ENCODE data around the gene NUP153. TPM values are rescaled to one million over a fixed set of nuclear protein-coding genes. Genes with fewer than 3 reads are reported as not detected.
"Not testable (repeated sequence)": the region's sequence is repeated elsewhere in the genome, so short reads cannot be mapped to it uniquely, and the experiment has no call there.

Gene NUP153
- total RNA-seq, 2 donors from 2014 or later: 59.0 to 61.4 TPM

- not testable (repeated sequence) for ATAC-seq (replicated peaks in 1 of 2); H3K9me3 Mint-ChIP-seq; H3K4me1 Mint-ChIP-seq (ENCODE audit: low read depth); DNase-seq; H3K27ac Mint-ChIP-seq; H3K27me3 Mint-ChIP-seq (ENCODE audit: low read depth)
- Mint-ChIP-seq H3K4me3 (peak overlapping the region; percentile 31 to 84), H3K36me3 (ENCODE audit: insufficient read depth in 2 of 2) (peaks cover 7 to 10% of the 10 kb centered on the region in 2 donors)
These were observed 125.4 kb downstream of the NUP153 start for GRCh38 chr6:17581282-17581681.

GRCh38 chr6:17580518-17581048 lies 126.1 kb downstream of the NUP153 start:
- Mint-ChIP-seq H3K27ac (no peak overlapping the region), H3K36me3 (ENCODE audit: insufficient read depth in 2 of 2) (peaks cover 7 to 10% of the 10 kb centered on the region in 2 donors), H3K27me3 (ENCODE audit: low read depth) (peaks cover 6% of the 10 kb centered on the region), H3K9me3 (peaks cover 9 to 10% of the 10 kb centered on the region in 2 donors), H3K4me1 (ENCODE audit: low read depth) (peaks cover 6% of the 10 kb centered on the region), H3K4me3 (peak overlapping the region; percentile 69 to 84)
- DNase-seq (peak in 1 of 2 donors; percentile 26), ATAC-seq (replicated peaks in 1 of 2) (peak; percentile 72 to 79)

- Mint-ChIP-seq H3K27me3 (ENCODE audit: low read depth) (peaks cover 14% of the 10 kb centered on the region), H3K9me3 (peaks cover 9 to 10% of the 10 kb centered on the region in 2 donors), H3K36me3 (ENCODE audit: insufficient read depth in 2 of 2) (peaks cover 7 to 10% of the 10 kb centered on the region in 2 donors), H3K27ac (no peak overlapping the region), H3K4me1 (ENCODE audit: low read depth) (no peaks in the 10 kb centered on the region), H3K4me3 (no peak overlapping the region)
- DNase-seq: no peak
- no peak for ATAC-seq (replicated peaks in 1 of 2)
These were observed 129.7 kb downstream of the NUP153 start for GRCh38 chr6:17577059-17577458.

GRCh38 chr6:17574866-17575560 lies 131.7 kb downstream of the NUP153 start:
- H3K4me3 Mint-ChIP-seq: no peak overlapping the region
- DNase-seq (no peak), ATAC-seq (replicated peaks in 1 of 2) (no peak)

GRCh38 chr6:17565399-17565798 lies 141.3 kb downstream of the NUP153 start:
- peaks cover 3 to 9% of the 10 kb centered on the region in 2 donors for H3K36me3 Mint-ChIP-seq (ENCODE audit: insufficient read depth in 2 of 2)
- ATAC-seq (replicated peaks in 1 of 2): no peak
- H3K4me3 Mint-ChIP-seq: no peak overlapping the region
- H3K27ac Mint-ChIP-seq: no peak overlapping the region
- DNase-seq: no peak
- peaks cover 6% of the 10 kb centered on the region for H3K27me3 Mint-ChIP-seq (ENCODE audit: low read depth)
- no peaks in the 10 kb centered on the region for H3K4me1 Mint-ChIP-seq (ENCODE audit: low read depth)
- peaks cover 3 to 8% of the 10 kb centered on the region in 2 donors for H3K9me3 Mint-ChIP-seq

More at GRCh38 chr6:17574866-17575560, 131.7 kb downstream of the NUP153 start:
- Mint-ChIP-seq H3K27ac (no peak overlapping the region), H3K4me1 (ENCODE audit: low read depth) (no peaks in the 10 kb centered on the region), H3K36me3 (ENCODE audit: insufficient read depth in 2 of 2) (peaks cover 7 to 10% of the 10 kb centered on the region in 2 donors), H3K27me3 (ENCODE audit: low read depth) (peaks cover 11% of the 10 kb centered on the region), H3K9me3 (peaks cover 9 to 10% of the 10 kb centered on the region in 2 donors)

Other genes starting within 250 kb of the NUP153 start
- gene FAM8A1, start 106.6 kb downstream of the NUP153 start, total RNA-seq: 1 to 10 TPM; 6.3 to 7.3 TPM